Hepatocyte (in vitro differentiated cells): ENCODE data around the gene RPS14.

Source experiments
- CTCF ChIP-seq: fragments of 200-600 bp; sonication (generic); IDR thresholded peaks from 2 replicates; pipeline ENCODE4 v1.5.1; 2016; ENCODE audit warnings: antibody characterized with exemption, mild to moderate bottlenecking; ENCODE audit not compliant: poor library complexity
- EZH2 ChIP-seq: fragments of 200-600 bp; sonication (generic); IDR thresholded peaks from 2 replicates; pipeline ENCODE4 v1.6.1; 2016; ENCODE audit warnings: antibody characterized with exemption, mild to moderate bottlenecking, borderline replicate concordance
- EZH2phosphoT487 ChIP-seq: fragments of 200-600 bp; sonication (generic); IDR thresholded peaks from one replicate; pipeline ENCODE4 v1.6.1; 2018; ENCODE audit warnings: antibody characterized with exemption, mild to moderate bottlenecking, low read depth, moderate library complexity; ENCODE audit not compliant: unreplicated experiment, severe bottlenecking

DNA sequence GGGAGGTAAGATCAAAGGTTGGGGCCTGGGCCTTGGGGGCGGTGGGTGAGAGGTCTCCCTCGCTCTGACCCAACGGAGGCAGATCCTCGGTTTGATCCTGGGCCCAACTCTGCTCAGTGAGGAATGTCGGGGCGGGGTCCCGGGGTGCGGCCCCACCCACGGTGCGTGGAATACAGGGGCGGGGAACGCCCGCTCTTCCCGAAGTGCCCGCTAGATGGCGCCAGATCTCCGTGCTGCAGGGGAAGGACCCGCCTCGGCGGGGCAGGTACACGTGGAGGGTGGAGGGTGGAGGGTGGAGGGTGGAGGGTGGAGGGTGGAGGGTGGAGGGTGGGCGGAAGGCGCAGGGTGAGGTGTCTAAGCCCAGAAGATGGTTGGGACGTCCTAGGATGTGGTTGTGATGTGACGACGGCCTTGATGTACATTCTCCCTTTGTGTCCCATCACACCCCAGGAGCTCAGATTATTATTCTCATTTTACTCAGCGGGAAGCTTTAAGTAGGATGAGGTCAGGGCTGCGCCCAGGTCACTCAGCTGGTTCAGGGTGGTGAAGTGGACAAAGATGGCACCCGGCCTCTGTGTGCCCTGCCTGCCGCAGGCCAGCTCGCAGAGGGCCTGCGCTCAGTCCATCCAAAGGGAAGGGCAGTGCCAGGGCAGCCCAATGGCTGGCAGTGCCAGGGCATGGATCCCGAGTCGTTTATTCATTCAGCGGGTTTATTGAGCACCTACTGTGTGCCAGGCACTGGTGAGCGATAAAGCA is 9.4 kb upstream of the RPS14 start:
- TF ChIP-seq CTCF (peak; percentile 94), EZH2 (no peak), EZH2phosphoT487 (no peak)
